Measurements from ENCODE around the gene FRMD4A.

FRMD4A gene

DNA sequence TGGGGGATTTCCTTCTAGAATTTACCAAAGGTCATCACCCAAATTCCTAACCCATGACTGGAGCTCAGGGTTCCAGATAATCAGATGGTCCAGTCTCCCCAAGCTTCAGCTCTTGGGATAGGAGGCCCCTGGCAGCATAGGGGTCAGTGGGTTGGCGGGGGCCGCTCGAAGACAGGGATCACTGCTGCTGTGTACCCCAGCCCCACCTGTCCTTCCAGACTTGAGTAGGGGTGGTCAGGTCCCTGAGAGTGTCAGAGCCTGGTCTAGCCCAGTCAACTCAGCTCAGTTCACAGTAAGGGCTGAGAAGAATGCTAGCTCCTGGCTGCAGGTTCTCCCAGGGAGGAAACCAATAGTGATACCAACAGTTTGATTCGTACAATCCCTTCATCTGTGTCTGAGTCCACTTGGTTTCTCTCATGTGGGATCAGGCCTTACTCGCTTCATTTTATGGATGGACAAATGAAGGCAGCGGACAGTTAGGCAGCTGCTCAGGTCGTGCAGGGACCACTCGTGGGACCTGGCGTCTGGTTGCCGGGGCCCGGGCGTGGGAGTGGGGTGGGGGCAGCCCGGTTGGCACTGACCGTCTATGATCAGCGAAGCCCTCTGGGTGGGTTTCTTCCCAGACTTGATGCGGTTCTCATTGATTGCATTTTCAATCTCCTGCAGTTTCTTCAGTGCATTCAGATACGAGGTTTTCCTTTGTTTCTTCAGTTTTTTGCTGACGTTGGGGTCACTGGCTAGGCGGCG is 665.0 kb downstream of the FRMD4A start:
- Histone ChIP-seq H3K9ac (ENCODE audit: low read length) (no peak overlapping the region), H3K27ac (ENCODE audit: low read length) (no peak overlapping the region), H3K79me2 (ENCODE audit: low read length) (no peaks in the 10 kb centered on the region), H3K4me1 (ENCODE audit: low read length) (no peaks in the 10 kb centered on the region), H3K36me3 (replicated peaks; ENCODE audit: insufficient read depth, low read length) (no peaks in the 10 kb centered on the region), H3K9me2 (replicated peaks; ENCODE audit: insufficient read depth, low read length) (no peaks in the 10 kb centered on the region), H3K4me2 (ENCODE audit: low read depth, low read length) (no peak overlapping the region), H3K9me3 (replicated peaks; ENCODE audit: insufficient read depth, low read length) (no peaks in the 10 kb centered on the region), H3F3A (ENCODE audit: insufficient read depth, low read length) (no peaks in the 10 kb centered on the region), H3K4me3 (ENCODE audit: low read length) (no peak overlapping the region), H3K27me3 (replicated peaks; ENCODE audit: insufficient read depth, low read length) (no peaks in the 10 kb centered on the region), H4K20me1 (ENCODE audit: insufficient read depth, low read length) (no peaks in the 10 kb centered on the region), H2AFZ (ENCODE audit: low read length) (no peak overlapping the region)
- no peak for DNase-seq
- TF ChIP-seq EZH2 (optimal IDR thresholded peaks at IDR 0.05; ENCODE audit: low read depth, low read length), result no peak
- no peak for TF ChIP-seq EZH2phosphoT487 (IDR thresholded peaks at IDR 0.05; ENCODE audit: low read length)
- no peak for TF ChIP-seq CTCF (IDR thresholded peaks at IDR 0.05; ENCODE audit: low read length)

DNA sequence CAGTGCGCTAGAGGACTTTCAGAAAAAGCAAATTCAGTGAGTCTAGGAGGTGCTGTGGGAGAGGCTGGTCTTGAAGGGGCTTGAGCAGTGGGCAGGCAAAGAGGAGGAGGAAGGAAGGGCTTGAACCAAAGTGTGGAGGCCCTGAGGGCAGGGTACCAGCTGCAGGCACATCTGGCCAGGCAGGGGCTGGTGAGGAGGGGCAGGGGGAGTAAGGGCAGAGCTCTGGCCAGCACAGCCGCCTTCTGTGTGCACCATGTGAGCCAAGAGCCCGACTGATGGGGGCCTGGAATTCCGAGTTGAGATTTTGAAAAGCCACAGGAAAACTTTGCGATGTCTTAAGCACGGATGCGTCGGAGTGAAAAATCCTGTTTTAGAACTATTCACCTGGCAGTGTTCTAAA is 669.5 kb downstream of the FRMD4A start:
- Histone ChIP-seq H4K20me1 (ENCODE audit: insufficient read depth, low read length) (no peaks in the 10 kb centered on the region), H3K27ac (ENCODE audit: low read length) (no peak overlapping the region), H3K27me3 (replicated peaks; ENCODE audit: insufficient read depth, low read length) (no peaks in the 10 kb centered on the region), H3K9me3 (replicated peaks; ENCODE audit: insufficient read depth, low read length) (no peaks in the 10 kb centered on the region), H3K36me3 (replicated peaks; ENCODE audit: insufficient read depth, low read length) (no peaks in the 10 kb centered on the region), H3F3A (ENCODE audit: insufficient read depth, low read length) (no peaks in the 10 kb centered on the region), H3K9ac (ENCODE audit: low read length) (no peak overlapping the region), H3K4me2 (ENCODE audit: low read depth, low read length) (no peak overlapping the region), H3K9me2 (replicated peaks; ENCODE audit: insufficient read depth, low read length) (no peaks in the 10 kb centered on the region), H2AFZ (ENCODE audit: low read length) (no peak overlapping the region), H3K4me1 (ENCODE audit: low read length) (no peaks in the 10 kb centered on the region), H3K79me2 (ENCODE audit: low read length) (no peaks in the 10 kb centered on the region), H3K4me3 (ENCODE audit: low read length) (no peak overlapping the region)
- no peak for DNase-seq
- TF ChIP-seq EZH2 (optimal IDR thresholded peaks at IDR 0.05; ENCODE audit: low read depth, low read length) (no peak), CTCF (IDR thresholded peaks at IDR 0.05; ENCODE audit: low read length) (no peak), EZH2phosphoT487 (IDR thresholded peaks at IDR 0.05; ENCODE audit: low read length) (no peak)

GRCh38 chr10:13660551-13660920 is 670.2 kb downstream of the FRMD4A start:
- Histone ChIP-seq H3K79me2 (ENCODE audit: low read length) (no peaks in the 10 kb centered on the region), H3F3A (ENCODE audit: insufficient read depth, low read length) (no peaks in the 10 kb centered on the region), H3K4me3 (ENCODE audit: low read length) (no peak overlapping the region), H3K36me3 (replicated peaks; ENCODE audit: insufficient read depth, low read length) (no peaks in the 10 kb centered on the region), H3K9me3 (replicated peaks; ENCODE audit: insufficient read depth, low read length) (no peaks in the 10 kb centered on the region), H3K4me2 (ENCODE audit: low read depth, low read length) (no peak overlapping the region), H3K9me2 (replicated peaks; ENCODE audit: insufficient read depth, low read length) (no peaks in the 10 kb centered on the region), H3K9ac (ENCODE audit: low read length) (no peak overlapping the region), H4K20me1 (ENCODE audit: insufficient read depth, low read length) (no peaks in the 10 kb centered on the region), H2AFZ (ENCODE audit: low read length) (no peak overlapping the region), H3K27me3 (replicated peaks; ENCODE audit: insufficient read depth, low read length) (no peaks in the 10 kb centered on the region), H3K4me1 (ENCODE audit: low read length) (no peaks in the 10 kb centered on the region), H3K27ac (ENCODE audit: low read length) (no peak overlapping the region)
- no peak for DNase-seq
- TF ChIP-seq CTCF (IDR thresholded peaks at IDR 0.05; ENCODE audit: low read length), result no peak
- no peak for TF ChIP-seq EZH2 (optimal IDR thresholded peaks at IDR 0.05; ENCODE audit: low read depth, low read length)
- TF ChIP-seq EZH2phosphoT487 (IDR thresholded peaks at IDR 0.05; ENCODE audit: low read length), result no peak

Measured in MM.1S (cell line).